A673 (cell line): Measurements from ENCODE around the gene SOWAHB. TPM values are rescaled to one million over a fixed set of nuclear protein-coding genes. Genes with fewer than 3 reads are reported as not detected.

Experiments
- BruUV-seq: library from RNA; stranded (reverse); fragments of 400-500 nt; replicated peaks from 2 replicates; lab custom pipeline; 2021; lab: Mats Ljungman, UMichigan
- CTCF ChIA-PET: fragments of 300-600 bp; sonication (Branson Sonifier 250); formaldehyde crosslinking; loops from one replicate; lab custom pipeline; 2022; ENCODE audit warnings: antibody characterized with exemption; lab: Charles Lee
- POLR2A ChIA-PET: fragments of 300-600 bp; sonication (Branson Sonifier 250); formaldehyde crosslinking; loops from one replicate; lab custom pipeline; 2022; ENCODE audit warnings: antibody characterized with exemption; ENCODE audit not compliant: low non-redundant PET; lab: Charles Lee
- DNase-seq: peaks from one replicate; pipeline ENCODE4 v3.0.0-alpha.2; 2015; ENCODE audit warnings: low spot score
- H3K27ac ChIP-seq: fragments of 200-600 bp; sonication (generic); 2 replicates; pipeline ENCODE4 v1.5.1; 2016; ENCODE audit warnings: mixed run types, low read depth, mild to moderate bottlenecking, mixed read lengths, antibody characterized with exemption, low read length; ENCODE audit not compliant: poor library complexity, severe bottlenecking
- H3K27me3 ChIP-seq: fragments of 200-600 bp; sonication (generic); replicated peaks from 2 replicates; pipeline ENCODE4 v1.6.1; 2017; ENCODE audit warnings: mixed run types, low read depth, mild to moderate bottlenecking, mixed read lengths, antibody characterized with exemption, low read length; ENCODE audit not compliant: insufficient read depth, poor library complexity
- H3K36me3 ChIP-seq: fragments of 200-600 bp; sonication (generic); 2 replicates; pipeline ENCODE4 v1.6.1; 2016; ENCODE audit warnings: mixed run types, mild to moderate bottlenecking, mixed read lengths, antibody characterized with exemption, low read length; ENCODE audit not compliant: insufficient read depth, poor library complexity, severe bottlenecking
- H3K4me1 ChIP-seq: fragments of 200-600 bp; sonication (generic); 2 replicates; pipeline ENCODE4 v1.6.1; 2017; ENCODE audit warnings: mixed run types, mild to moderate bottlenecking, mixed read lengths, antibody characterized with exemption, low read length; ENCODE audit not compliant: insufficient read depth, poor library complexity, severe bottlenecking
- H3K4me3 ChIP-seq: fragments of 200-600 bp; sonication (generic); 2 replicates; pipeline ENCODE4 v1.5.1; 2016; ENCODE audit warnings: low read depth, mixed run types, mild to moderate bottlenecking, mixed read lengths, low read length; ENCODE audit not compliant: poor library complexity, severe bottlenecking
- H3K9me3 ChIP-seq: fragments of 200-600 bp; sonication (generic); 2 replicates; pipeline ENCODE4 v1.6.1; 2016; ENCODE audit warnings: mixed run types, low read depth, mild to moderate bottlenecking, mixed read lengths, antibody characterized with exemption, low read length; ENCODE audit not compliant: poor library complexity, severe bottlenecking
- EZH2 ChIP-seq: fragments of 200-600 bp; sonication (generic); IDR thresholded peaks from 2 replicates; pipeline ENCODE4 v1.6.1; 2017; ENCODE audit warnings: borderline replicate concordance, low read depth, mild to moderate bottlenecking, mixed read lengths, antibody characterized with exemption, low read length; ENCODE audit not compliant: poor library complexity, severe bottlenecking
- intact Hi-C: fragments of 100-400 bp; cut with micrococcal nuclease; formaldehyde crosslinking; loops from one replicate; pipeline ENCODE4 v1.10.0; 2022; ENCODE audit not compliant: unreplicated experiment
- total RNA-seq: library from RNA; stranded (reverse); gene quantifications from 2 replicates; pipeline ENCODE4 v1.2.3, GENCODE V29; 2021
- TF ChIP-seq, protein P1 (sequence below): fragments of 300-800, 200-600 bp; sonication (generic); conservative IDR thresholded peaks from 2 replicates; pipeline ENCODE4 v1.5.1; 2017; ENCODE audit warnings: low read depth, mild to moderate bottlenecking, antibody characterized with exemption, low read length, moderate library complexity, mixed read lengths

Gene SOWAHB
- total RNA-seq, 1 experiment from 2014 or later, result 0.15 TPM

DNA sequence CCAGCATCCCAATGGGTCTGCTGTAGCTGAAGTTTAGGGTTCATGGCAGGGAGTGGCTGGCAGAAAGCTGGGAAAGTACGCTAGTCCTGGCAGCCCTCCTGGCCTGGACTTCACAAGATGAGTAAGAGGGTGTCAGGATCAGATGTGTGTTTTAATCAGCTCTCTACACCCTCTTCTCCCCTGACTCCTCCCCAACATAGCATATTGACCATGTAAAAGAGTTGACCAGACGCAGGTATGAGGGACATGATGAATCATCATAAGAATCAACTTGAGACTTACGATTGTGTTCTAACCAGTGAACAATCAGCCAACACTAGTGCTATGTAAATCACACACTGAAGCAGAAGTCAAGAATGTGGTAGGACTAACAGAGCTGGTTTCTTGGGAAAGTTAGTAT, 5.3 kb downstream of the SOWAHB start:
- no TSS peak for BruUV-seq
- no peaks in the 10 kb centered on the region for H3K36me3 ChIP-seq
- H3K27ac ChIP-seq, result no peak overlapping the region
- intact Hi-C loops, result no loop called here
- POLR2A ChIA-PET, result no interaction called here
- TF ChIP-seq, protein P1, sequence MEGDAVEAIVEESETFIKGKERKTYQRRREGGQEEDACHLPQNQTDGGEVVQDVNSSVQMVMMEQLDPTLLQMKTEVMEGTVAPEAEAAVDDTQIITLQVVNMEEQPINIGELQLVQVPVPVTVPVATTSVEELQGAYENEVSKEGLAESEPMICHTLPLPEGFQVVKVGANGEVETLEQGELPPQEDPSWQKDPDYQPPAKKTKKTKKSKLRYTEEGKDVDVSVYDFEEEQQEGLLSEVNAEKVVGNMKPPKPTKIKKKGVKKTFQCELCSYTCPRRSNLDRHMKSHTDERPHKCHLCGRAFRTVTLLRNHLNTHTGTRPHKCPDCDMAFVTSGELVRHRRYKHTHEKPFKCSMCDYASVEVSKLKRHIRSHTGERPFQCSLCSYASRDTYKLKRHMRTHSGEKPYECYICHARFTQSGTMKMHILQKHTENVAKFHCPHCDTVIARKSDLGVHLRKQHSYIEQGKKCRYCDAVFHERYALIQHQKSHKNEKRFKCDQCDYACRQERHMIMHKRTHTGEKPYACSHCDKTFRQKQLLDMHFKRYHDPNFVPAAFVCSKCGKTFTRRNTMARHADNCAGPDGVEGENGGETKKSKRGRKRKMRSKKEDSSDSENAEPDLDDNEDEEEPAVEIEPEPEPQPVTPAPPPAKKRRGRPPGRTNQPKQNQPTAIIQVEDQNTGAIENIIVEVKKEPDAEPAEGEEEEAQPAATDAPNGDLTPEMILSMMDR, result no peak
- TF ChIP-seq EZH2, result no peak
- H3K4me1 ChIP-seq, result no peaks in the 10 kb centered on the region
- no peak for DNase-seq
- CTCF ChIA-PET, result no interaction called here
- H3K9me3 ChIP-seq, result no peaks in the 10 kb centered on the region
- peaks cover 8% of the 10 kb centered on the region for H3K27me3 ChIP-seq
- H3K4me3 ChIP-seq, result no peak overlapping the region

DNA sequence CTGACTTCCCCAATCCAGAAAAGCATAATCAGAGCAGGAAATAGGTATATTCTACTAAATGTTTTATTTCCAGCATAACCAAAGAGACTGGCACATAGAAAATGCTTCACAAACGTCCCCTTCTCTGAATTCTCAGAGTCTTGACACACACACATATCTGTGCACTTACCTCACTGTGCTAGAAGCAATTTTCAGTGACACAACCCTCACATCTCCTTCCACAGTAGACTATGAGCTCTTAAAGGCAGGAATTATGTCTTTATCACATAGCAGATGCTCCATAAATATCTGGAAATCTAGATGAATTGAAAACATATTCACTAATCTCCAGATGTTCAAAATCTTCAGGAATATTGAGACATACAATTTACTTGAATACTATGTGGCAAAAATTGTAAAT, 5.9 kb downstream of the SOWAHB start:
- intact Hi-C loops, result no loop called here
- POLR2A ChIA-PET, result no interaction called here

DNA sequence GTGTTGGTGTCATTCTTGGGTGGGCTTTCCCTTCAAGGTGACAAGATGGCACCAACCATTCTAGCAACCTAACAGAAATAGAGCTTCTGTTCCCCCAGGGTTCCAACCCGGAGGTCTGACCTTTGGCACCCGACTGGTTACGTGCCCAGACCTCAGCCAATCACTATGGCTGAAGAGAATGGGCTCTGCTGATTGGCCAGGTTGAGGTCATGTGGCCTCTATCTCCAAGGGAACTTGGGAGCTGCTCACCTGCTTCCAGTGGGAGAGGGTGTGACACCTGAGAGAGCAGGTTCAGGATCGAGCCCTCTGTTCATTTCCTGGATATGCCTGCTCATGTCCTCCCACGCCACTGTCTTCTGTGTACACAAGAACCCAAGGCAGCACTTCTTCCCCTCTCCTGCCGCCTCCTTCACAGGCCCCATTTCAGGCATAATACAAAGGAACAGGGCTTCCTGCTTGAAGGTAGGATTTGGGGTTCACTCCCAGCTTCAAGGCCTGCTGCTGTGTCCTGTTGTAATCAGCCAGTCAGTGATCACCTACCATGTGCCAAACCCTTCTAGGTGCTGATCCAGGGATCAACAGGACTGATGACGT, 11.0 kb downstream of the SOWAHB start:
- ChIA-PET CTCF (no interaction called here), POLR2A (no interaction called here)
- BruUV-seq, result no TSS peak
- intact Hi-C loops, result no loop called here
- H3K36me3 ChIP-seq, result no peaks in the 10 kb centered on the region
- DNase-seq, result no peak
- H3K4me1 ChIP-seq, result no peaks in the 10 kb centered on the region
- H3K4me3 ChIP-seq, result no peak overlapping the region
- no peak overlapping the region for H3K27ac ChIP-seq
- no peaks in the 10 kb centered on the region for H3K27me3 ChIP-seq
- H3K9me3 ChIP-seq, result no peaks in the 10 kb centered on the region
- TF ChIP-seq, protein P1, result no peak
- no peak for TF ChIP-seq EZH2

More for the DNA sequence above, 5.9 kb downstream of the SOWAHB start:
- Histone ChIP-seq H3K27me3 (peaks cover 6% of the 10 kb centered on the region), H3K36me3 (no peaks in the 10 kb centered on the region), H3K4me1 (no peaks in the 10 kb centered on the region), H3K4me3 (no peak overlapping the region), H3K27ac (no peak overlapping the region), H3K9me3 (no peaks in the 10 kb centered on the region)
- CTCF ChIA-PET, result no interaction called here
- no peak for TF ChIP-seq EZH2
- TF ChIP-seq, protein P1, result no peak
- no TSS peak for BruUV-seq
- DNase-seq, result no peak
